ENCODE data around the gene FNTB.
"Not testable (repeated sequence)": the region's sequence is repeated elsewhere in the genome, so short reads cannot be mapped to it uniquely, and the experiment has no call there.

The FNTB gene

DNA sequence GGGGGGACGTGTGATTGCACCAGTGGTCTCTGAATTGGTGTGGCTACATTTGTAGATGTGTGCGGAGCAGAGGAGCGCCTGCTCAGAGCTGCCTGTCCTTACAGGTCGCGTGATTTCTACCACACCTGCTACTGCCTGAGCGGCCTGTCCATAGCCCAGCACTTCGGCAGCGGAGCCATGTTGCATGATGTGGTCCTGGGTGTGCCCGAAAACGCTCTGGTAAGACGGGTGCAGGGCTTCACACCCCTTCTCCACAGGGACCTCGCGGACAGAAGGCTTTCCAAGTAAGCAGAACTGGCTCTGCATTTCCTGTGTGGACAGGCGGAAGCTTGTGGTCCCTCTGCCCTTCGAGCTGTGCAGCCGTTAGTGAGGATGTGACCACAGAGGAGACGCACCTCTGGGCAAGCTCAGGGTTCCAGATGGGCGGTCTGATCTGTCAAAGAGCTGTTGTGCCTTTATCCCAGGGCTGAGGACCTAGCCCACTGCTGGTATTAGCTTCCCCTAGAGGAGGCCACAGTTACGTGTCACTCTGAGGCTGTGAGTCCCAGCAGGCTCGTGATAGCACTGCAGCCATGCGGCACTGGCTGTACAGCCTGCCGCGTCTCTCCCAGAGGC lies 67.9 kb downstream of the FNTB start:
- DNase-seq, result no peak

- no peak for DNase-seq
These were observed 71.0 kb downstream of the FNTB start for GRCh38 chr14:65057695-65058094.

- no peak for DNase-seq
These were observed 75.7 kb downstream of the FNTB start for GRCh38 chr14:65062096-65063075.

DNA sequence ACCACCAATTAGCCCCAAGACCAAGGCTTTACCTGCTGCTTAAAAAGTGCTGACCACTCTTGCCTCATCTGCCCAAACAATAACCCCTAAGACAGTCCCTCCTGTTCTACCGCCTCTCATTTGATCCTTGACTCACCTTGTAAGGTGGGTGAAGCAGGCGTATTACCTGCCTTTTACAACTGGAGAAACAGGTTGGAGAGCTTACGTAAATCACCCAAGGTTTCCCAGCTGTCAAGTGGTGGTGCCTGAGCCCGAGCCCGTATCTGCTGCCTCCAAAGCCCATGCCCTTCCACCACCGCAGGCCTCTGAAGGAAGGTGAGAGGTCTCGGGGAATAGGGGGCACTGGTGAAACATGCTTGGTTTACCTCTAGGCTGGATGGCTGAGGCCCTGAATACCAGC lies 79.0 kb downstream of the FNTB start:
- DNase-seq, result no peak

DNA sequence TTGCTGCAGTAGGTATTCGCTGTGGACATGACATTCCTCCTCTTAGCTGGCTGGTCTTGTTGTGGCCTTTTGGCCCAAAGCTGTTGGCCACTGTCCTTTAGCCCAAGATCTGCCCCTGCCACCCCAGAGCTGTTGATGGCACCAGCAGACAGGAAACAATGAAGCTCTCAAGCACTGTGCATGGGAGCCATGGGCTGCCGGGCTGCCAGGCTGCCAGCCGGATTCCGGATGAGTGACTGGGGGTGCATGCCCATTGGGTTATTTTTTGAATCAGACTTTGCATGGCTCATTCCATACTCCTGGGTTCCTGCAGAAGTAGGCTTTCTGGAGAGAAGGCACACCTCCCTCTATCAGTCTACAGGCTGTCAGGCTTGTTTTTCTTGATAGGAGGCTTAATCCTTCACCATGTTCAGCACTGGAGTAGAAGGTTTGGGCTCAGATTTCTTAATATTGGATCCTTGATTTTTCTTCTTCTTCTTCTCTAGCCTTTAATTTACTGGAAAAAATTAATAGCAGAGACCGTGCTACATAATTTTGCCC lies 83.2 kb downstream of the FNTB start:
- no peak for DNase-seq

GRCh38 chr14:65070471-65070976 lies 83.8 kb downstream of the FNTB start:
- no peak for DNase-seq

DNA sequence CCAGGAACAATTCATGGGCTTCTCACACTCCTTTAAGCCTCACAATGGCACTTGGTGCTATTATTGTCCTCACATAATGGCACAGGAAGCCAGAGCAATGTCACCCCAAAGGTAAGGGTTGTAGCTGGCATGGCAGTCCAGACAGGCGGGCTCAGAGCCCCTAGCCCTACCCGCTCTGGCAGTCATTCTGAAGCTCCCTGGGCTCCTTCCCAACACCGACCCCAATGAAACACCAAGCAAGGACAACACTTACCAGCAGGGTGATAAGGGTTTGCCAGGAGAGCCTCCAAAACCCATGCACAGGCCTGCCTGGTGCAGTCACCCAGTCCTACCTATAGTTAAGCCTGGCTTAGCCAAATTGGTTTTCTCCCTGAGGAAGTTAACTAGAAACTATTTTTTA lies 84.8 kb downstream of the FNTB start:
- DNase-seq, result no peak

DNA sequence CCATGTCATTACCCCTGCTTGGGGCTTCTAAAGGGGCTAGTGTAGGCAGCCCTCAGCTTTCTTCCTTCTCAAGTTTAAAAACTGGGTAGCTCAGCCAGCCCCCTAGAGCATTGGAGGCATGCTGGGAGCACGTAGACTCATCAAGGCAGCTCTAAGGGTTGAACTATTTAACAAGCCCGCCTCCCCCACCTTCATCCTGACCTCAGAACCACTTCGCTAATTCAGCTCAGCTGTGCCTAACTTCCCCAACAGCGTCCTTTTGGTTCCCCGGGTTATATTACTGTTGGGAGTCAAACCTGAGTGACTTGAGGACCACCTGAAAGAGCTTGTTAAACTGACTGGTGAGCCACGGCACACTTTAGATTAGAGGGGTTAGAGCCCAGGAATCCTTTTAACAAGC lies 85.6 kb downstream of the FNTB start:
- no peak for DNase-seq

GRCh38 chr14:65072937-65073336 lies 86.2 kb downstream of the FNTB start:
- no peak for DNase-seq

- DNase-seq, result no peak
These were observed 87.0 kb downstream of the FNTB start for GRCh38 chr14:65073605-65074201.

GRCh38 chr14:65074449-65075150 lies 87.9 kb downstream of the FNTB start:
- no peak for DNase-seq

- DNase-seq, result no peak
These were observed 89.1 kb downstream of the FNTB start for GRCh38 chr14:65075628-65076325.

- DNase-seq, result no peak
These were observed 90.6 kb downstream of the FNTB start for GRCh38 chr14:65077318-65077717.

- DNase-seq, result no peak
These were observed 92.5 kb downstream of the FNTB start for GRCh38 chr14:65079201-65079600.

GRCh38 chr14:65079768-65080167 lies 93.1 kb downstream of the FNTB start:
- no peak for DNase-seq

- no peak for DNase-seq
These were observed 94.5 kb downstream of the FNTB start for GRCh38 chr14:65080960-65081747.

DNA sequence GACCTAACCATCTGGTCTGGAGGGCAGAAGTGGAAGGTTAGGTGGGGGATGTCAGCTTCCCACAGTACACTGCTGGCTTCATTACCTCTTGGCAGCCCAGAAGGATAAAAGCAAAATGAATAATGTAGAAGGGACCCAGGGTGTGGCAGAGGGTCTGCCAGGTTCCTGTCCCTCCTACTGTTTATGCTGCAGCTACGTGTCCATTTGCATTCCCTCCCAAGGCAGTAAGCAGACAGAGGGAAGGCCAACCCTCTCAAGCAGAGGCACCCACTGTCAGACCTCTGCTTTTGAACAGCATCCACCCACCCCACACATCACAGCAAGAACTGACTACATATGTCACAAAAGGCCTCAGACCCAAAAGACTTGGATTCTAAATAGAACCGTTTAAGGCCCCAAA lies 96.2 kb downstream of the FNTB start:
- no peak for DNase-seq

DNA sequence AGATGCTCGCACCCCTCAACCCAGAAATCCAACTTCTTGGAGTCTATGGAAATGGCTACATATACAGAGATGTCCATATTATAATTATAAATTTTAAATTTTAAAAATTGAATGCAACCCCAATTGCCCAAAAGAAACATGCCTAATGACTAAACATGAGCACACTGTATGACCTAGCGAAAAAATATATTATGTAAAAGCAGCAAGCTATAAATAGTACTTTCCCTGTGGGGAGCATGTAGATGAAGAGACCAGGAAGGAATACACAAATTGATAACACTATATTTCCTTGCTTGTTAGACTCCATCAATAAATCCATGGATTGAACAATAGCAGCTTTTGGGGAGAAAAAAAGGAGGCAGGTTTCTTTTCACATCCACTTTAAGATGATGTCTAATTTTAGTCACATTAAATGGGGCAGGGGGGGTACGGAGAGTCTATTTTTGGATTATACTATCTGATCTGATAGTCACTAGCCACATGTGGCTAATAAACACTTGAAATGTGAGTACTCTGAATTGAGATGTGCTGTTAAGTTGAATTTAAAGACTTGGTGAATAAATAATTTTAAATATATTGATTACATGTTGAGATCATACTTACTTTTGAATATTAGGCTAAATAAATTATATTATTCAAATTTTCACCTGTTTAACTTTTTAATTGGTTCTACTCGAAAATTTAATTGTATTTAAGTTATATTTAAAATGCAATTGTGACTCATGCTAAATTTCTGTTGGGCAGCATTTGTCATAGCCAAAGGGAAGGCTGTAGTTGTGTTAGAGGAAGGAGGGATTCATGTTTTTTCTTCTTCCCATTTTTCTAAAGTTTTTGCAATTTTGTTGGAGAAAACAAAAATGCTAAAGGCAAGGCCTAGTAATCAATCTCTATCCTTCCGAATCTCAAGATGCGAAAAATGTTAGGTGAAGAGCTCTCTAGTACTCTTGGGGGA lies 98.1 kb downstream of the FNTB start:
- no peak for DNase-seq

DNA sequence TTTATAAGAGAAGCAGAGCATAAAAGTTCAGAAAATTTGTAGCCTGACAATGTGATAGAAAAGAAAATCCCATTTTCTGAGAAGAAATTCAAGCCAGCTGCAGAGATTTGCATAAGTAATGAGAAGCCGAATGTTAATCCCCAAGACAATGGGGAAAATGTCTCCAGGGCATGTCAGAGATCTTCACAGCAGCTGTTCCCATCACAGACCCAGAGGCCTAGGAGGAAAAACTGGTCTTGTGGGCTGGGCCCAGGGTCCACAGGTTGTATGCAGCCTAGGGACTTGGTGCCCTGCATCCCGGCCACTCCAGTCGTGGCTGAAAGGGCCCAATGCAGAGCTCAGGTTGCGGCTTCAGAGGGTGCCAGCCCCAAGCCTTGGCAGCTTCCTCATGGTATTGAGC lies 100.0 kb downstream of the FNTB start:
- not testable (repeated sequence) for DNase-seq

GRCh38 chr14:65087835-65088234 lies 101.1 kb downstream of the FNTB start:
- DNase-seq, result not testable (repeated sequence)
